Endothelial cell of umbilical vein (primary cell): ENCODE measurements around the gene RABGGTB. TPM values are rescaled to one million over a fixed set of nuclear protein-coding genes. Genes with fewer than 3 reads are reported as not detected.

ENCODE experiments used
- BruUV-seq: library from RNA; stranded (reverse); fragments of 400-500 nt; replicated peaks from 2 replicates; lab custom pipeline; 2021; lab: Mats Ljungman, UMichigan
- CTCF ChIA-PET: fragments of 300-600, 350-600 bp; sonication (Branson Sonifier 250); formaldehyde crosslinking; loops from one replicate; lab custom pipeline; 2021; ENCODE audit warnings: antibody characterized with exemption, inconsistent platforms; lab: Charles Lee
- POLR2A ChIA-PET: fragments of 300-600, 350-600 bp; sonication (Branson Sonifier 250); formaldehyde crosslinking; loops from one replicate; lab custom pipeline; 2021; ENCODE audit warnings: antibody characterized with exemption, inconsistent platforms; lab: Charles Lee
- DNase-seq: peaks from one replicate; pipeline ENCODE4 v3.0.0-alpha.2; 2011; ENCODE audit warnings: low read depth, low spot score
- FAIRE-seq: peaks from 2 replicates; lab custom pipeline; 2011; peaks lifted over from hg19 to GRCh38; lab: Jason Lieb, UNC
- H2AFZ ChIP-seq: 2 replicates; pipeline ENCODE4 v1.6.0; 2012; ENCODE audit warnings: low read depth, low read length, control low read depth, inconsistent platforms
- H3K27ac ChIP-seq: 2 replicates; pipeline ENCODE4 v1.5.1; 2011; ENCODE audit warnings: low read depth, mild to moderate bottlenecking, control low read depth, low read length, moderate library complexity; ENCODE audit not compliant: insufficient read depth
- H3K27me3 ChIP-seq, 2 experiments: 2 replicates each; pipeline versions ENCODE4 v1.6.0 to v1.6.1; 2011; ENCODE audit warnings: low read length in 2 of 2, mixed read lengths in 1 of 2; ENCODE audit not compliant: control insufficient read depth in 2 of 2, insufficient read depth in 2 of 2
- H3K36me3 ChIP-seq, 2 experiments: 2 replicates in 1 of 2; 3 replicates in 1 of 2; pipeline ENCODE4 v1.5.1; 2011; ENCODE audit warnings: low read length in 2 of 2, mild to moderate bottlenecking in 1 of 2, moderate library complexity in 1 of 2; ENCODE audit not compliant: control insufficient read depth in 2 of 2, insufficient read depth in 2 of 2; ENCODE audit errors: extremely low read depth in 1 of 2
- H3K4me1 ChIP-seq: 3 replicates; pipeline ENCODE4 v1.5.1; 2011; ENCODE audit warnings: mild to moderate bottlenecking, low read length; ENCODE audit not compliant: control insufficient read depth, insufficient read depth; ENCODE audit errors: extremely low read depth
- H3K4me2 ChIP-seq: 2 replicates; pipeline ENCODE4 v1.6.1; 2011; ENCODE audit warnings: low read length, control low read depth, mixed read lengths; ENCODE audit not compliant: insufficient read depth
- H3K4me3 ChIP-seq, 3 experiments: fragments of 200-600 bp in 1 of 3; sonication (generic), shearing (Covaris generic) in 1 of 3; replicated peaks in 1 of 3; 2 replicates each; pipeline ENCODE4 v1.5.1; 2011 to 2016; ENCODE audit warnings: control low read depth in 3 of 3, low read length in 3 of 3, mild to moderate bottlenecking in 2 of 3, inconsistent platforms in 1 of 3, low read depth in 1 of 3, moderate library complexity in 1 of 3; ENCODE audit not compliant: insufficient read depth in 1 of 3
- H3K79me2 ChIP-seq: 2 replicates; pipeline ENCODE4 v1.6.0; 2012; ENCODE audit warnings: low read length, inconsistent platforms; ENCODE audit not compliant: control insufficient read depth, insufficient read depth
- H3K9ac ChIP-seq: replicated peaks from 2 replicates; pipeline ENCODE3; 2011; ENCODE audit warnings: low read length, control low read depth; ENCODE audit not compliant: insufficient read depth; ENCODE audit errors: extremely low read depth
- H3K9me1 ChIP-seq: replicated peaks from 3 replicates; pipeline ENCODE4 v1.6.0; 2011; ENCODE audit warnings: mild to moderate bottlenecking, low read length; ENCODE audit not compliant: control insufficient read depth, insufficient read depth; ENCODE audit errors: extremely low read depth
- H3K9me3 ChIP-seq: replicated peaks from 2 replicates; pipeline ENCODE4 v1.5.1; 2012; ENCODE audit warnings: low read length, inconsistent platforms; ENCODE audit not compliant: control insufficient read depth, insufficient read depth
- H4K20me1 ChIP-seq: replicated peaks from 2 replicates; pipeline ENCODE3; 2011; ENCODE audit warnings: mild to moderate bottlenecking, low read length; ENCODE audit not compliant: control insufficient read depth, insufficient read depth; ENCODE audit errors: extremely low read depth
- CTCF ChIP-seq, 2 donors: IDR thresholded peaks; 1 replicate in 1 of 2; 2 replicates in 1 of 2; pipeline ENCODE4 v1.5.1; 2011; ENCODE audit warnings: low read length in 2 of 2, mild to moderate bottlenecking in 2 of 2, moderate library complexity in 2 of 2, control low read depth in 1 of 2, inconsistent platforms in 1 of 2, low read depth in 1 of 2; ENCODE audit not compliant: insufficient read depth in 1 of 2; ENCODE audit errors: extremely low read depth in 1 of 2
- GATA2 ChIP-seq: IDR thresholded peaks from 2 replicates; pipeline ENCODE4 v1.7.0; 2011; ENCODE audit warnings: low read depth, mild to moderate bottlenecking, moderate library complexity, mixed read lengths, low read length; ENCODE audit not compliant: insufficient read length, insufficient read depth
- MYC ChIP-seq: IDR thresholded peaks from one replicate; pipeline ENCODE4 v1.6.1; 2011; ENCODE audit warnings: mild to moderate bottlenecking, low read depth, low read length
- dilution Hi-C: fragments of 300-500 bp; cut with MboI; formaldehyde crosslinking; loops from one replicate; pipeline ENCODE4 v1.15.0; 2019; ENCODE audit warnings: low sequenced_read_pairs; ENCODE audit not compliant: extremely low pct_ligation_motif_present
- intact Hi-C: fragments of 100-400 bp; cut with micrococcal nuclease; formaldehyde crosslinking; loops from one replicate; pipeline ENCODE4 v1.10.0; 2022
- polyA plus RNA-seq, 4 experiments: library from polyadenylated mRNA; depleted of rRNA in 3 of 4; stranded (reverse) in 3 of 4; unstranded in 1 of 4; fragments of >200 nt; gene quantifications; 2 replicates each; pipeline versions ENCODE4 v1.2.1 to v1.2.3, GENCODE V29; 2011 to 2012; ENCODE audit warnings: missing spikeins in 1 of 4
- total RNA-seq: library from RNA; stranded (reverse); gene quantifications from 2 replicates; pipeline ENCODE4 v1.2.3, GENCODE V29; 2021

Gene RABGGTB
- total and polyA plus RNA-seq, 2 donors (not counting 3 experiments of a cell fraction or from before 2014, with no cell fraction given) = 78.2 to 114 TPM

- no peak overlapping the region for H3K9ac ChIP-seq
- CTCF ChIA-PET = no interaction called here
- H3K9me1 ChIP-seq = no peaks in the 10 kb centered on the region
- TF ChIP-seq GATA2 = no peak
- no peak overlapping the region for H2AFZ ChIP-seq
- H3K27ac ChIP-seq = no peak overlapping the region
- BruUV-seq = no TSS peak
- H3K27me3 ChIP-seq = no peaks in the 10 kb centered on the region
- intact Hi-C loops = no loop called here
- peaks cover 55% of the 10 kb centered on the region for H3K79me2 ChIP-seq
- DNase-seq (no peak), FAIRE-seq (no peak)
- peaks cover 20 to 52% of the 10 kb centered on the region in 2 experiments for H3K36me3 ChIP-seq
- H3K4me3 ChIP-seq = no peak overlapping the region
- H3K4me1 ChIP-seq = peaks cover 26% of the 10 kb centered on the region
- no peaks in the 10 kb centered on the region for H3K9me3 ChIP-seq
- peaks cover 13% of the 10 kb centered on the region for H4K20me1 ChIP-seq
- POLR2A ChIA-PET = no interaction called here
- H3K4me2 ChIP-seq = peak overlapping the region; percentile 27
- dilution Hi-C loops = no loop called here
These were observed 6.0 kb downstream of the RABGGTB start for GRCh38 chr1:75792091-75792490.

DNA sequence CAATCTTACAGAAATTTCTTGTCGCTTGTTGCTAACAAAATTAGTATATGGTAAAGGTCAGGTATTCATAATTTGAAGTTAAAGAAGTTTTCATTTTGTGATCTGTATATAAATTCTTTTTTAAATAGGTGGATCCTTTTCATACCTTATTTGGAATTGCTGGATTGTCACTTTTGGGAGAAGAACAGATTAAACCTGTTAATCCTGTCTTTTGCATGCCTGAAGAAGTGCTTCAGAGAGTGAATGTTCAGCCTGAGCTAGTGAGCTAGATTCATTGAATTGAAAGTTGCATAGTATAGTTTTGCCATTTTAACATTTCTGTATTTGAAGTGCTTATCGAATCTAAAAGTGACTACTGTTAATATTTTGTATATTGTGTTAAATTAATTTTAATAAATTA is 8.3 kb downstream of the RABGGTB start:
- Histone ChIP-seq H3K27me3 (no peaks in the 10 kb centered on the region), H3K9me3 (no peaks in the 10 kb centered on the region), H2AFZ (no peak overlapping the region), H3K79me2 (peaks cover 32% of the 10 kb centered on the region), H3K4me3 (no peak overlapping the region), H3K9ac (no peak overlapping the region), H4K20me1 (peaks cover 11% of the 10 kb centered on the region), H3K4me1 (peaks cover 15% of the 10 kb centered on the region), H3K4me2 (no peak overlapping the region), H3K9me1 (no peaks in the 10 kb centered on the region), H3K27ac (no peak overlapping the region), H3K36me3 (peaks cover 20 to 52% of the 10 kb centered on the region in 2 experiments)
- no peak for FAIRE-seq
- no peak for TF ChIP-seq CTCF (IDR thresholded peaks at IDR 0.05; ENCODE audit: extremely low read depth in 1 of 2, insufficient read depth in 1 of 2, low read depth in 1 of 2, low read length in 2 of 2)
- no peak for TF ChIP-seq MYC
- intact Hi-C loops (no loop called here), dilution Hi-C loops (no loop called here)
- DNase-seq = no peak
- CTCF ChIA-PET = no interaction called here
- no TSS peak for BruUV-seq
- POLR2A ChIA-PET = no interaction called here
